Fibroblast of gingiva (primary cell): ENCODE data around the gene CROCC2.

Source experiments
- DNase-seq: peaks from one replicate; pipeline ENCODE4 v3.0.0-alpha.2; 2011; ENCODE audit warnings: low read depth

CROCC2 gene

DNA sequence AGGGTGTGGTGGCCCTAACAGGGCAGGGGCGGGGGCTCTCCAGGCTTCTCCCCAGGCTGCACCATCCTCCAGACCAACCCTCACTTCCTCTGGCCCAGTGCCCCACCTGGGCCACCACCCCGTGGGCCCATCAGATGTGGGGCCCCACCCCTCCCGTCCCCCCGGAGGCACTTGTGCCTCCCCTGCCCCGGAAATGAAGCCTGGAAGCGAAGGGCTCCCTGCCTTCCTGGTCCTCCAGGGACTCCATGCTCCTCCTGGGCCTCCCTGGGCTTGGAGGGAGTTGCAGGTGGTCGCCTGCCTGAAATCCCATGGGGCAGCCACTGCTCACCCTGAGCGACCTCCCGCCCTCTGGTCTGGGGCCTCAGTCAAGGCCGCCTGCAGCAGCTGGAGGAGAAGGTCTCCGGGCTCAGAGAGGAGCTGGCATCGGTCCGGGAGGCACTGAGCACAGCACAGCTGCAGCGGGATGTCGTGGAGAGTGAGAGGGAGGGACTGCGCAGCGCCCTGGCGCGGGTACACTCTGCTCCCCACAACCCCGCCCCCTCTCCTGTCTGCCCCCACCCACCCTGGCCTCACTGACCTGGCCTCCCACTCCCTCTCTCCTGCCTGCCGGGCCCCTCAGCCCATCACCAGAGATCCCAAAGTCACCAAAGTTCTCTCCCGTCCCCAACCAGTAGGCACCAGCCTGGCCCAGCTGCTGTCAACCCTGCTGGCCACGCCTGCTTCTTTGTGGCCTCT, 28.0 kb downstream of the CROCC2 start:
- DNase-seq: no peak

GRCh38 chr2:240934701-240935102, 28.6 kb downstream of the CROCC2 start:
- DNase-seq: no peak

DNA sequence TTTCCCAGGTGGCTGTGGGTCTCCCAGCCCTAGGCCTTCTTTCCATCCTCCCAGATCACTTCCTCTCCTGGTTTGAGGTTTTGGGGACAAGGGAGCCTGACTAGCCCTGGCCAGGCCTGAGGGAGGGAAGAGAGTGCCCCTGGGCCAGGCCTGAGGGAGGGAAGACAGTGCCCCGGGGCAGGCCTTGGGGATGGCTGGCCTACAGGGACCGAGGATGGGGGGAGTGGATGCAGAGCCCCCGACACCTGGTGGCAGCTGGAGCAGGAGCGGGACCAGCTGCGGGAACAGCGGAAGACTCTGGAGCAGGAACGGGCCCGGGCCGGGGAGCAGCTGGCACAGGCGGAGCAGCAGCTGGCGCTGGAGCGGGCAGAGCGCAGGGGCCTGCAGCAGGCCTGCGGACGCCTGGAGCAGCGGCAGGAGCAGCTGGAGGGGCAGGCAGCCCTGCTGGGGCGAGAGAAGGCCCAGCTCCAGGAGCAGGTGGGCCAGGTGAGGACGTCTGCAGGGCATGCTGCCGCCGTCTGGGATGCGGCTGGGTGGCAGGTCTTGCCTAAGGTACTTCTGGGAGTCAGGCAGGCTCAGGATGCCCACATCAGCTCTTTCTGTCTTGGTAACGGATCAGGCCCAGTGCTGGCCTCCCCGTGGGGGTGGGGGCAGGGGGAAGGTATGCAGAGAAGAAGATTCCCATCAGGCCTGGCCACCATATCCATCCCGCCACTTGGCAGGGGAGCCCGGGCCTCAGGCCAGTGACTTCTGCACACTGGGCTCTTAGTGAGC, 29.2 kb downstream of the CROCC2 start:
- no peak for DNase-seq

DNA sequence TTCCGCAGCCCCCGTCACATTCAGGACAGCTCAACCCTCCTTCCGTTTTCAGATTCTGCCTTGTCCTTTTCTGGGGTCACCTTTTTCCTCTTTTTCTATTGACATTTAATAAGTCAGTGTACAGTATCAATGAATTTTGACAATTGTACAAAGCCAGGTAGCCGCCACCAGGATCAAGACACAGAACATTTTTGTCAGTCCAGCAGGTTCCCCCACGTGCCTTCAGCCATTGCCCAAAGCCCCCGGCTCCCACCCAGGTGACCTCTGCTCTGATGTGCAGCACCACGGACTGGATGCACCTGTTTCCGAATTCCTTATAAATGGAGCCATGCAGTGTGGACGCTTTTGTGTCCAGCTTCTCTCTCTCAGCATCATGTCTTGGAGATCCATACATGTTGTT, 30.0 kb downstream of the CROCC2 start:
- no peak for DNase-seq

GRCh38 chr2:240946046-240946445, 39.9 kb downstream of the CROCC2 start:
- no peak for DNase-seq

DNA sequence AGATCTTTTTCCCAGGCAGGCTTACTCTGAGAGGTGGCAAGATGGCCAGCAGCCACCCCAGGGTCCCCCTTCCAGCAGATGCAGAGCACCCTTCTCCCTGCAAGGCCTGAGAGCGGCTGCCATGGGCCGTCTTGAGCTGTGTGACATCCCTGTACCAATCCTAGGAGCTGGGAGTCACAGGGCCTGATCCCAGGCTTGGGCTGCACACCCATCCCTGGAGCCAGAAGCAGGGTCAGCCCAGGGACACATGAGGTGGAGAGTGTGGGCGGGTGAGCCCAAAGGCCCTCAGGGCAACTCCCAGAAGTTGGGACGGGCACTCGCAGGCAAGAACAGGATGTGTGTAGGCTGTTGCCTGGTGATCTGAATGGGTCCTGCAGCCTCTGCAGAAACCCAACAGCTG, 40.5 kb downstream of the CROCC2 start:
- DNase-seq: no peak

GRCh38 chr2:240947176-240947575, 41.0 kb downstream of the CROCC2 start:
- no peak for DNase-seq

DNA sequence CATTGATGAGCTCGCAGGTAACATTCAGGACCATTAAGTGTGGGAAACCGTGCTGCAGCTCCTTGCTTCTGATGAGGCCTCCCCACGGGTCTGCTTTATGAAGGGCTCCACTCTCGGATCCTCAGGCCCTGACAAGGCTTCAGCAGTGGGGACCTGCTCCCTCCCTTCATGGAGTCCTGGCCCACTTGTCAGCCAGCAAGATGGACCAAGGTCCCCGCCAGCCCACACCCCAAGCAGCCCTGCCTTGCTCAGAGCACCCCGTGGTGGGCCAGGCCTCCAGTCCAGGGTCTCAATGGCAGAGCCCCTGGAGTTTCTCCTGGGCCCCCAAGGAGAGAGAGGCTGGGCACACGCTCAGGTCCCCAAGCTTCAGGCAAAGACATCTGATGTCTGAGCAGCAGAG, 41.5 kb downstream of the CROCC2 start:
- DNase-seq: no peak

DNA sequence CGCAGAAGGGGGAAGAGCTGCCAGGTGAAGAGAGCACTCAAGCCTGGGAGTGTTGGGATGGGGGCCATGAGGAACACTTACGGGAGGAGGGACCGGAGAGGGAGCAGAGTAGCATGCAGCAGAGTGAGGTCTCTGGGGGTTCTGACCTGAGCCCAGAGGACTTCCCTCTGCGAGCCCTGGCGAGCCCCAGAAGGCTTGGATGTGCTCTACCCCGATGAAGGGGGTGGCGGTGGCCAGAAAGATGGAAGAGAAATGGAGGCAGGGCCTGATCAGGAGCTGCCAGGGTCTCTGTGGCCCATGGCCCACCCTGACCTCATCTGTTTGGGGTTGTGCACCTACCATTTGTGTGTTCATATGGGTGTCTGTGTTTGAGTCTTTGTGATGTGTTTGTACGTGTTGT, 42.0 kb downstream of the CROCC2 start:
- DNase-seq: no peak

GRCh38 chr2:240948905-240949790, 43.0 kb downstream of the CROCC2 start:
- no peak for DNase-seq

DNA sequence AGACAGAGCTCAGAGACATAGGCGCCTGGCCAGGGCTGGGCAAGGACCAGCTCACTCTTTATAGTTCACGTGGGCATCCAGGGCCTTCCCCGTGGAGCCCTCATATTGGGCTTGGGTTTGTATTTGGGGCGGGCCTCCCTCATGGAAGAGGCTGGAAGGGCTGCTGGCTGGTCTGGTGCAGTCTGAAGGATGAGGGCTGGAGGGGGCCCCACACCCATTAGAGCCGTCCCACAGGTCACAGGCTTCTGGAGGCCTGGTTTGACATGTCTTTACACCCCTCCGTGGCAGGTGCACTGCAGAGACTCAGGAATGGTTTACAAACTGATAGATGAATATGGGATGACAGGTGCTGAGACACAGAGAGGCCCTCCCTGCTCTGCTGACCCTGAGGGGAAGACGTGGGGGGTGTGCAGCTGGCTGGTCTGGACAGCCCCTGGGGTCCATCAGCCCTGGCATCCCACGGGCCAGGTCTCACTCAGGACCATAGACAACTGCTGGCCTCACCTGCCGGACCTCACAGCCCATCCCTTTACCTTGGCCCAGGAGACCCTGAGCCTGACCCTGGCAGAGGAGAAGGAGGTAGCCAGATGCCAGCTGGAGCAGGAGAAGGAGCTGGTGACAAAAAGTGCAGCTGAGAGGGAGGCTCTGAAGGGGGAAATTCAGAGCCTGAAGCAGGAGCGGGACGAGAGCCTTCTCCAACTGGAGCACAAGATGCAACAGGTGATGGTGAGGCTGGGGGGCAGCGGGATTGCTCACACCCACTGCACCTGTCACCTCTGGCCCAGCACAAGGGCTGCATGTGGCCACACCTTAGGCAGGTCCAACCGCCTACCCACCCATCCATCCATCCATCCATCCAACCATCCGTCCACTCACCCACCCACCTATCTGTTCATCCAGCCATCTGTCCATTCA, 43.9 kb downstream of the CROCC2 start:
- DNase-seq: no peak

DNA sequence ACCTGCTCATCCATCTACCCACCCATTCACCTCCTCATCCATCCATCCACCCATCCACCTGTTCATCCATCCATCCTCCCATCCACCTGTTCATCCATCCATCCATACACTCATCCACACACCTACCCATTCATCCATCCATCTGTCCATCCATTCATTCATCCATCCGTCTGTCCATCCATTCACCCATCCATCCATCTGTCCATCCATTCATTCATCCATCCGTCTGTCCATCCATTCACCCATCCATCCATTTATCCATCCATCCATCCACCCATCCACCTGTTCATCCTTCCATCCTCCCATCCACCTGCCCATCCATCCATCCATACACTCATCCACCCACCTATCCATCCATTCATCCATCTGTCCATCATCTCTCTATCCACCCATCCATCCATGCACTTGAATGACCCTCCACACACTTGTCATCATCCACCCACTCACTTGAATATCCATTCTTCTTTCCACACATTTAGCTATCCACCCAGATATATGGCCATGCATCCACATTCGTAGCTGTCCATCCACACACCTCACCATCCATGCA, 45.0 kb downstream of the CROCC2 start:
- DNase-seq: no peak

DNA sequence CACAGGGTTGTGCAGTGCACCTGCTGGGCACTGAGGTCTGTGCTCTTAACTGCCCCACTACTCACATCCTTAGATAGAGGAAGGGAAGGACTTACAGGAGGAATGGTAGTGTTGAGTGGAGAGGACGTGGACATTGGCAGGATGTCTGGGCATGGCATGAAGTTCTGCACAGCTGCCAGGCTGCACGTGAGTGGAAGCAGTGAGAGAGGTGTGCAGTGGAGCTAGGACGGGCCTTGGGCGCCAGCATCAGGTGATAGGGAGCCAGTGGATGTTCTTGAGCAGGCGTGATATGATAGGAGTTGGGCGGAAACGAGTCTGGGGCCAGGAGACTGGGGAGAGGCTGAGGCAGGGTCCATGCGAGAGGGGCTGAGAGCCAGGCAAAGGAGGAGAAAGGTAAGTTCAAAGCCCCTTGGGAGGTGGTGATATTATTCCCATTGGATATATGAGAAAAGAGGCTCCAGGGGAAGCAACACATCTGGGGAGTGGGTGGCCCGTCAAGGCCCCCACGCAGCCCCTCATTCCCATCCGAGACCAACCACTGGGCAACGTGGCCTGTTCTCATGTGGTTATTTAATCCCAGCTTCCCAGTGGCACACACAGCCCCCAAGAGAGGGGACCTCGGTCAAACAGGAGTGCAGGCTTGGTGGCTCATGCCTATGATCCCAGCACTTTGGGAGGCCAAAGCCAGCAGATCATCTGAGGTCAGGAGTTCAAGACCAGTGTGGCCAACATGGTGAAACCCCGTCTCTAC, 46.5 kb downstream of the CROCC2 start:
- DNase-seq: no peak

DNA sequence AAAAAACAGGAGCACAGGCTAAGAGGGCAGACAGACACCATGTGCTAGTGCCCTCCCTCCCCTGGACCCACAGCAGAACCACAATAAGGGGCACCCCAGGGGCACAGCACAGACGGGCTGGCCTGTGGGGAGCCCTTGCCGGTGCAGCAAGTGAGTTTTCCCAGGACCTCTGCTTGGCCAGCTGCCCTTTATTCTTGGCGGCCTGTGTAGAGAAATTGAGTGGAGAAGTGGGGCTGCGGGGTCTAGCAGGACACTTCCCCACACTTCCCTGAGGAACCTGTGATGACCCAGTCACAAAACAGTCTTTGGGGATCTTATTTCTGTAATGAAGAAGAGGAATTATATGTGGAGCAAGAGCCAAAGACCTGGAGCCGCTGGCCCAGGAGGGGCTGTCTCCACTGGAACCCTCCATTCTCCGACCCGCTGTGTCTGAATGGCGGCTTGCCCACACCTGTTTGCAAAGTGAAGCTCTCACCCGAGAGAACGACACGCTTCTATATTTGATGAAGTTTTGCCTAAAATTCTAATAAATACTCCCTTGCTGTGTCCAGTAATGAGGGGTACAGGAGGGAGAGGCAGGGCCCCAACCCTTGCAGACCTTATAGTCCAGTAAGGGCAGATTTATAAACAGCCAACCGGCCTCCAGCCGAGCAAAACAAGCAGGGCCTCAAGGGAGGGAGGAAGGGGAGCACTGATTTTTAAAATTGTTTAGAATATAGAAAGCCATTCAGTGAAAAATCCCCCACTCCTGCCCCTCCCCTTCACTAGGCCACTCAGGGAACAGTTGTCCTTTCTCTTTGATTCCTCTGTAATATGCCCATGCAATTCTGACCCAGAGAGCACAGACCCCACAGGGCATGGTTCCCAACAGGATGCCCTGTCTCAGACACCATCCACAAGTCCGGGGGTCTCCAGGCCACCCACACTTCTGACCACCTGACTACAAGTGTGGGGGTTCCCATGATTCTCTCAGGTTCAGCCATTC, 47.6 kb downstream of the CROCC2 start:
- no peak for DNase-seq

DNA sequence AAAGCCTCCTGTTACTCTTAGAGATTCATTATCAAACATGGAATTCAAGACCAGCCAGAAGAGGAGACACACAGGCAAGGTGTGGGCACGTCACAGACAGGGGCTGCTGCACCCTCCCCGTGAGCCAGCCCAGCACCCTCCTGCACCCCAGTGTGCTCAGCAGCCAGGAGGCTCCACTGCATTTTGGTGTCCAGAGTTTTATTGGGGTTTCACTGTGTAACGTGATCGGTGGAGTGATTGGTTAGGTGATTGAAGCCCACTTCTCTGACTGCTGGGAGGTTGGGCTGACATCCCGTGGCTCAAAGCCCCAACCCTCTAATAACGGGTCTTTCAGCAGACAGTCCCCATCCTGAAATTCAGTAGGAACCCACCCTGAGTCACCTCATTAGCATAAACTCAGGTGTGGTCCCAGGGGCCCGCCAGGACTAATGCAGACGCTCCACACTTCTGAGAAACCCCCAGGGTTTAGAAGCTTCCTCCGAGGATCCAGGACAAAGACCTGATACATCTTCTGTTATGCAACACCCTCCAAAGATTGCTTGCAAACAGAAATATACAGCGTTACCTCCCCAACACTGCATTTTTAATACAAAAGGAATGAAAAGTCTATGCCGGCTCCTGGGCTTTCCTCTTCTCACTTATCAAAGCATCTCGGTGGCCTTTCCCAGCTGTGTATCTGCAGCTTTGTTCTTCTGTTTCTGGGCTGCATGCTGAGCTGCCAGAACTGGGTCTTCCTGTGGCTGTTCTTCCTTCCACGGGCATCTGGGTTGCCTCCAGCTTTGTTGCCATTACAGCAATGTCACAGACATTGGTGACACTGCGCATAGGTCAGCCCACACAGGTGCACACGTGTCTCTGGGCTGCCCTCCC, 48.5 kb downstream of the CROCC2 start:
- DNase-seq: no peak

DNA sequence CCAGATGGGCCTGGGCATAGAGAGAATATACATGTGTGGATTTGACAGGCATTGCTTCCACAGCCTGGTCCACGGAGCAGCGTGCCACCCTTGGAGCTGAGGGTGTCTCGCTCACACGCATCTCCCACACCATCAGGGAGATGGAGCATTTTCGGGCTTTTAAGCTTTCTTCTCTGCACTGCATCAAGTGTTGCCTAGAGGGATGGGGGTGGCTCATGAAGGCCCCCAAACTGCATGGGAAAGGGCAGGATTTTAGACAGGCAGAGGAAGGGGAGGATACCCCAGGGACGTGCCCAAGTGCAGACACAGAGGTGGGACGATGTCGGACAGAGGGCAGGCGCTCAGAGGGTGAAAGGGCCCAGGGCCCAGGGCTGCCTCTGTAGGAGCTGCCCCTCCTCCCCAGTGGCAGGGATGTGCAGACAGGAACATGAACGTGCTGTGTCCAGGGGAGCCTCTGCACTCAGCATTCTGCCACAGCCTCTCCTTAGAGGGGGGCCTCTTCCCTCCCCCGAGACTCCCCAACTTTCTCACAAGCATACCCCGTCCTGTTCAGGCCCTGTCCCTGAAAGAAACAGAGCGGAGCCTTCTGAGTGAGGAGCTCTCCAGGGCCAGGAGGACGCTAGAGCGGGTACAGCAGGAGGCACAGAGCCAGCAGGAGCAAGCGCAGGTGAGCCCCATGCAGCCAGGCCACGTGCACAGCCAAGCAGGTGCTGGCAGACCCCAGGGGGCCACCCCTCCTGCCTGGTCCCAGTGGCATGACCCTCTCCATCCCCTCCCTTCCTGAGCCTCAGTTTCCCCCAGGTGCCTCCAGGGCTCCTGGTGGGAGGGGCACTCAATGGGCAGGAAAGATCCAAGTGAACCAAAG, 49.4 kb downstream of the CROCC2 start:
- no peak for DNase-seq
